Measurements from ENCODE around the gene GLI2. TPM values are rescaled to one million over a fixed set of nuclear protein-coding genes. Genes with fewer than 3 reads are reported as not detected.

Gene GLI2
- polyA plus RNA-seq, 3 donors, result not detected

DNA sequence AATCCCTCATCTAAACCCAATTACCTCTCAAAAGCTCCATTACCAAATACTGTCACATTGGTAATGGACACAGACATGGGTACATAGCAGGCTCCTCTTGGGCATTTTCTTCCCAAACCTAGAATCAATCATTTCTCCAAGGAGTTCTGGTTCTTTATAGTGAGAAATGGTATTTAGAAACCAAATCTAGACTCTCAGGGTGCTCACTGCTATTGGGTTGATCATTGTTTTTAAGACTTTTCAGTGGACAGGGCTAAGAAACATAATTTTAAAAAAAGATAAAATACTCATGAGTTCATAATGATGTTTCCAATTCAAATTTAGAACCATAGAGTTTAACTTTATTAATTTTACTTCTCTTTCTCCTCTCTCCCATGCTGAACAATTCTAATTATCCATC, 9.4 kb upstream of the GLI2 start:
- Histone ChIP-seq H3K4me1 (ENCODE audit: control insufficient read depth in 1 of 2, insufficient read depth in 2 of 2, low read length in 2 of 2) (no peaks in the 10 kb centered on the region), H3K27me3 (ENCODE audit: control insufficient read depth in 2 of 2, insufficient read depth in 2 of 2, low read length in 2 of 2) (peaks cover 0 to 2% of the 10 kb centered on the region in 2 donors), H3K27ac (ENCODE audit: low read depth in 1 of 2, low read length in 2 of 2) (no peak overlapping the region), H3K79me2 (ENCODE audit: insufficient read depth, low read length) (no peaks in the 10 kb centered on the region), H3K9me3 (replicated peaks in 1 of 2; ENCODE audit: control insufficient read depth in 1 of 2, insufficient read depth in 1 of 2, low read length in 2 of 2) (peaks cover 0 to 6% of the 10 kb centered on the region in 2 donors), H3K4me3 (replicated peaks in 1 of 3; ENCODE audit: low read depth in 2 of 3, low read length in 3 of 3) (no peak overlapping the region), H2AFZ (ENCODE audit: insufficient read depth, low read depth, low read length, poor library complexity, severe bottlenecking) (no peak overlapping the region), H3K36me3 (replicated peaks in 1 of 2; ENCODE audit: control insufficient read depth in 1 of 2, insufficient read depth in 2 of 2, low read length in 2 of 2) (no peaks in the 10 kb centered on the region), H4K20me1 (ENCODE audit: insufficient read depth, low read length) (no peaks in the 10 kb centered on the region), H3K4me2 (replicated peaks; ENCODE audit: extremely low read depth, low read length, poor library complexity, severe bottlenecking) (no peak overlapping the region), H3K9ac (ENCODE audit: insufficient read depth, low read length, poor library complexity, severe bottlenecking) (no peak overlapping the region)
- no peak for DNase-seq
- no peak for TF ChIP-seq CTCF (IDR thresholded peaks at IDR 0.05)
- H3K36me3 Mint-ChIP-seq, result no peaks in the 10 kb centered on the region
- no peak overlapping the region for H3K27ac Mint-ChIP-seq
- intact Hi-C loops (cut with micrococcal nuclease), result no loop called here
- no peaks in the 10 kb centered on the region for H3K4me1 Mint-ChIP-seq
- H3K9me3 Mint-ChIP-seq, result peaks cover 0 to 11% (median 2%) of the 10 kb centered on the region in 7 donors
- peaks cover 7 to 17% (median 11%) of the 10 kb centered on the region in 3 donors for H3K27me3 Mint-ChIP-seq (ENCODE audit: low read depth in 3 of 3)
- H3K4me3 Mint-ChIP-seq, result no peak overlapping the region

- Histone ChIP-seq H3K9me3 (replicated peaks in 1 of 2; ENCODE audit: control insufficient read depth in 1 of 2, insufficient read depth in 1 of 2, low read length in 2 of 2) (peaks cover 0 to 6% of the 10 kb centered on the region in 2 donors), H3K27me3 (ENCODE audit: control insufficient read depth in 2 of 2, insufficient read depth in 2 of 2, low read length in 2 of 2) (peaks cover 7 to 24% of the 10 kb centered on the region in 2 donors), H3K79me2 (ENCODE audit: insufficient read depth, low read length) (no peaks in the 10 kb centered on the region), H3K4me2 (replicated peaks; ENCODE audit: extremely low read depth, low read length, poor library complexity, severe bottlenecking) (no peak overlapping the region), H3K36me3 (replicated peaks in 1 of 2; ENCODE audit: control insufficient read depth in 1 of 2, insufficient read depth in 2 of 2, low read length in 2 of 2) (no peaks in the 10 kb centered on the region), H3K27ac (ENCODE audit: low read depth in 1 of 2, low read length in 2 of 2) (no peak overlapping the region), H2AFZ (ENCODE audit: insufficient read depth, low read depth, low read length, poor library complexity, severe bottlenecking) (no peak overlapping the region), H3K9ac (ENCODE audit: insufficient read depth, low read length, poor library complexity, severe bottlenecking) (no peak overlapping the region), H3K4me3 (replicated peaks in 1 of 3; ENCODE audit: low read depth in 2 of 3, low read length in 3 of 3) (no peak overlapping the region), H3K4me1 (ENCODE audit: control insufficient read depth in 1 of 2, insufficient read depth in 2 of 2, low read length in 2 of 2) (no peaks in the 10 kb centered on the region), H4K20me1 (ENCODE audit: insufficient read depth, low read length) (no peaks in the 10 kb centered on the region)
- DNase-seq, result no peak
- Mint-ChIP-seq H3K27ac (no peak overlapping the region), H3K4me3 (no peak overlapping the region), H3K9me3 (peaks cover 0 to 11% (median 2%) of the 10 kb centered on the region in 7 donors), H3K27me3 (ENCODE audit: low read depth in 3 of 3) (peaks cover 22 to 35% (median 23%) of the 10 kb centered on the region in 3 donors), H3K36me3 (no peaks in the 10 kb centered on the region), H3K4me1 (no peaks in the 10 kb centered on the region)
- intact Hi-C loops (cut with micrococcal nuclease), result no loop called here
- TF ChIP-seq CTCF (IDR thresholded peaks at IDR 0.05), result no peak
- 92% methylated on average over 4 of the region's 8 CpGs for WGBS (ENCODE audit: insufficient coverage)
These were observed 6.0 kb upstream of the GLI2 start for GRCh38 chr2:120729406-120730399.

Measured in CD14-positive monocyte (primary cell).